WERI-Rb-1 (cell line): Measurements from ENCODE around the gene MTURN.

Experiments used
- DNase-seq: peaks from one replicate; pipeline ENCODE4 v3.0.0-alpha.2; 2020
- H3K27ac ChIP-seq: fragments of 250-450 bp; sonication (Bioruptor Pico); 2 replicates; pipeline ENCODE4 v1.5.1; 2020; ENCODE audit warnings: mild to moderate bottlenecking, moderate library complexity
- H3K27me3 ChIP-seq: fragments of 250-450 bp; sonication (Bioruptor Pico); 2 replicates; pipeline ENCODE4 v1.5.1; 2021; ENCODE audit warnings: mild to moderate bottlenecking, low read depth, moderate library complexity; ENCODE audit not compliant: insufficient read depth, severe bottlenecking
- H3K36me3 ChIP-seq: fragments of 250-450 bp; sonication (Bioruptor Pico); 2 replicates; pipeline ENCODE4 v1.5.1; 2020; ENCODE audit warnings: mild to moderate bottlenecking, moderate library complexity
- H3K4me3 ChIP-seq: 2 replicates; pipeline ENCODE4 v1.5.1; 2011; ENCODE audit warnings: low read depth, mild to moderate bottlenecking, control low read depth, low read length
- H3K9me3 ChIP-seq: fragments of 250-450 bp; sonication (Bioruptor Pico); 2 replicates; pipeline ENCODE4 v1.5.1; 2021; ENCODE audit warnings: mild to moderate bottlenecking, moderate library complexity; ENCODE audit not compliant: severe bottlenecking
- CTCF ChIP-seq: IDR thresholded peaks from 2 replicates; pipeline ENCODE4 v1.5.1; 2011; ENCODE audit warnings: low read depth, mild to moderate bottlenecking, control low read depth, inconsistent platforms, low read length

MTURN gene

GRCh38 chr7:30180718-30181117, 45.9 kb downstream of the MTURN start:
- H3K27ac ChIP-seq, result no peak overlapping the region
- DNase-seq, result no peak
- no peaks in the 10 kb centered on the region for H3K9me3 ChIP-seq
- TF ChIP-seq CTCF, result no peak
- H3K27me3 ChIP-seq, result no peaks in the 10 kb centered on the region
- no peaks in the 10 kb centered on the region for H3K36me3 ChIP-seq
- no peak overlapping the region for H3K4me3 ChIP-seq

- no peaks in the 10 kb centered on the region for H3K36me3 ChIP-seq
- no peak for DNase-seq
- no peak for TF ChIP-seq CTCF
- H3K9me3 ChIP-seq, result no peaks in the 10 kb centered on the region
- H3K4me3 ChIP-seq, result no peak overlapping the region
- no peaks in the 10 kb centered on the region for H3K27me3 ChIP-seq
- no peak overlapping the region for H3K27ac ChIP-seq
These were observed 46.4 kb downstream of the MTURN start for GRCh38 chr7:30181211-30181610.

GRCh38 chr7:30181736-30182522, 47.1 kb downstream of the MTURN start:
- H3K27ac ChIP-seq, result no peak overlapping the region
- no peak for TF ChIP-seq CTCF
- DNase-seq, result no peak
- H3K4me3 ChIP-seq, result no peak overlapping the region
- no peaks in the 10 kb centered on the region for H3K36me3 ChIP-seq
- no peaks in the 10 kb centered on the region for H3K9me3 ChIP-seq
- H3K27me3 ChIP-seq, result no peaks in the 10 kb centered on the region

- no peak for DNase-seq
- no peaks in the 10 kb centered on the region for H3K9me3 ChIP-seq
- no peak for TF ChIP-seq CTCF
- no peak overlapping the region for H3K27ac ChIP-seq
- no peaks in the 10 kb centered on the region for H3K27me3 ChIP-seq
- H3K4me3 ChIP-seq, result no peak overlapping the region
- H3K36me3 ChIP-seq, result no peaks in the 10 kb centered on the region
These were observed 48.0 kb downstream of the MTURN start for GRCh38 chr7:30182814-30183213.

GRCh38 chr7:30183749-30184369, 49.1 kb downstream of the MTURN start:
- Histone ChIP-seq H3K4me3 (no peak overlapping the region), H3K27me3 (no peaks in the 10 kb centered on the region), H3K27ac (no peak overlapping the region), H3K36me3 (no peaks in the 10 kb centered on the region), H3K9me3 (no peaks in the 10 kb centered on the region)
- no peak for TF ChIP-seq CTCF
- DNase-seq, result no peak
